GM19397 (cell line): ENCODE data around the gene CAMTA1.
"Not testable (repeated sequence)": the region's sequence is repeated elsewhere in the genome, so short reads cannot be mapped to it uniquely, and the experiment has no call there.

ENCODE experiments used
- ATAC-seq: cut with Tn5 transposase; IDR thresholded peaks from one replicate; pipeline ENCODE4 v1.9.1; 2021; ENCODE audit warnings: mild to moderate bottlenecking, moderate library complexity; ENCODE audit not compliant: unreplicated experiment

CAMTA1 gene

GRCh38 chr1:7375329-7375728 lies 590.1 kb downstream of the CAMTA1 start:
- ATAC-seq, result no peak

DNA sequence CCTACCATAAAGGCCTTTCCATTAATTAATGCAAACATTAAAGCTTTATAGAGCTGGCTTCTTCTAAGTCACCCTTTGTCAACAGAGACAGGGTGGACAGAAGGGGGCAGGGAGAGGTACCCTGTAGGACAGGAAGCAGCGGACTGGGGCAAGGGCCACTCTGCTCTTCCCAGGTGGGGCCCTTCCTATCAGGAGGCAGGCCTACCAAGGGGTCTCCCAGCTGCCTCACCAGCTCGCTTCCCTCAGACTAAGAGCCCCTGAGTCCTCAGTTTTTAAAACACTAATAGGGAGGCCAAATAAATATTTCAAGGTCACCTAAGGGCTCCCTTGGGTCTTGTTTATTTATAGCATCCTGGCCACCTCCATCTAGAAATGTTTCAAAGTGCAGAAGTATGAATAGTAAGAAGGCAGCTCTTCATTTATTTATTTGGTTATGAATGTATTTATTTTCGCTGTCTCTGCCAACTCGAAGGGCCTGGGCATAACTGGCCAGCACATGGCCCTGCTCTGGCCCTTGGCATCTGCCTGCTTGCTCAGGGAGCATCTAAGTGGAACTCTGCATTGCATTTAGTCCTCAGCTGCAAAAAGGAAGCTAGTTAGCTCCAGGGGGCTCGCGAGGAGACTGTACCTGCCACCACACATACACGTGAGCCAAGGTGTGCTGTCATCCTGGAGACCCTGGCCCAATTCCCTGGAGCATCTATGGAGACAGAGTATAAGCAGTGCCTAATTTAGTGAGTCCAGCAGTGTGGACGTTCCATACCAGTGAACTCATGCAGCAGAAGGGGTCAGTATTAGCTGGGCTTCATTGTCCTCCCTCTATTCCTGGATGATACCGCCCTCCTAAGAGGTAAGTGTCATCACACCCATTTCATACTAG lies 590.8 kb downstream of the CAMTA1 start:
- no peak for ATAC-seq

GRCh38 chr1:7376676-7377075 lies 591.4 kb downstream of the CAMTA1 start:
- ATAC-seq, result no peak

- no peak for ATAC-seq
Observed at GRCh38 chr1:7378346-7379130, 593.3 kb downstream of the CAMTA1 start.

- no peak for ATAC-seq
Observed at GRCh38 chr1:7379441-7379971, 594.3 kb downstream of the CAMTA1 start.

- ATAC-seq, result not testable (repeated sequence)
Observed at GRCh38 chr1:7380068-7380467, 594.8 kb downstream of the CAMTA1 start.

- ATAC-seq, result no peak
Observed at GRCh38 chr1:7380712-7381111, 595.5 kb downstream of the CAMTA1 start.

DNA sequence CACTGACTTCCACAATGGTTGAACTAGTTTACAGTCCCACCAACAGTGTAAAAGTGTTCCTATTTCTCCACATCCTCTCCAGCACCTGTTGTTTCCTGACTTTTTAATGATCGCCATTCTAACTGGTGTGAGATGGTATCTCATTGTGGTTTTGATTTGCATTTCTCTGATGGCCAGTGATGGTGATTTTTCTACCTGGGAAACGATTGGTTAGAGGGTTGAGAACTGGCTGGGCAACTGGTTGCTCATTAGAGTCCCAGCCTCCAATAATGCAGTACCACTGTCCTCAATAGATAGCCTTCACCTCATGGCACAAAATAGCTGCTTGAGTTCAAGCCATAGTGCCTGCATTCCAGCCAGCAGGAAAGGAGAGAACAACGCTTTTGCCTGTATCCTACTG lies 596.5 kb downstream of the CAMTA1 start:
- ATAC-seq, result not testable (repeated sequence)

DNA sequence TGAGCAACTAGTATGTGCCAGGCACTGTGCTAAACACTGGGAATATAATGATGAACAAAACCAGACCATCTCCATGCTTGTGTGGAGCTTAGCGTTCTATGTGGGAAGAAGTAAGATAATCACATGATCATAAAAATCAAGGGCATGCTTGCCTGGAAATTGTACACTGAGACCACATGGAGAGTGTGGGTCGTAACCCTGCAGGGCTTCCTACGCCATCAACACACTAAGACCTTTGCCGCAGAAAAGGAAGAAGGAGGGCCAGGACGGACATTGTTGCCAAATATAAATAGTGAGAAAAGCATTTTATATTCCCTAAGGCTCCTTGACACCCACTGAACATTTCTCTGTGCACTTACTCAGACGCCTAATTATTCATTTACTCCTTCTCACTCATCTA lies 597.7 kb downstream of the CAMTA1 start:
- ATAC-seq, result no peak

- ATAC-seq, result no peak
Observed at GRCh38 chr1:7383671-7384520, 598.6 kb downstream of the CAMTA1 start.

DNA sequence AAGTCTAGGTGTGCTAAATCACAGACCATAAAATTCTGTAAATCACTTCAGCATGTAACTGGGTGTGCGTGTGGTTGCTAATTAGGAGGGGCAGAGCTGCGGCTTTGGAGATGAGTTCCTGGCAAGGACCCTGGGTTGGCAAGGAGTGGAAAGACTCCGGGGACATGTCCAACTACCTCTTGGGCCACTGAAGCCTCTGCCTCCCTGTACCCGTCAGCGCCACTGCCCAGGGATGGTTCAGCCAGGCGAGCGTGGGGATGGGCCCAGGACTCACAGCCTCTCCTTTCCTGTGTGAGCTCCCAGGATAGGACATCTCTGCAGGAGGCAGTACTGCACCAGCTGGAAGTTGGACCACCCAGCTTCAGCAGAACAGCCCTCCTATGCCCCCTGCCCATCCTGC lies 599.4 kb downstream of the CAMTA1 start:
- no peak for ATAC-seq

GRCh38 chr1:7385471-7386225 lies 600.4 kb downstream of the CAMTA1 start:
- ATAC-seq, result no peak

DNA sequence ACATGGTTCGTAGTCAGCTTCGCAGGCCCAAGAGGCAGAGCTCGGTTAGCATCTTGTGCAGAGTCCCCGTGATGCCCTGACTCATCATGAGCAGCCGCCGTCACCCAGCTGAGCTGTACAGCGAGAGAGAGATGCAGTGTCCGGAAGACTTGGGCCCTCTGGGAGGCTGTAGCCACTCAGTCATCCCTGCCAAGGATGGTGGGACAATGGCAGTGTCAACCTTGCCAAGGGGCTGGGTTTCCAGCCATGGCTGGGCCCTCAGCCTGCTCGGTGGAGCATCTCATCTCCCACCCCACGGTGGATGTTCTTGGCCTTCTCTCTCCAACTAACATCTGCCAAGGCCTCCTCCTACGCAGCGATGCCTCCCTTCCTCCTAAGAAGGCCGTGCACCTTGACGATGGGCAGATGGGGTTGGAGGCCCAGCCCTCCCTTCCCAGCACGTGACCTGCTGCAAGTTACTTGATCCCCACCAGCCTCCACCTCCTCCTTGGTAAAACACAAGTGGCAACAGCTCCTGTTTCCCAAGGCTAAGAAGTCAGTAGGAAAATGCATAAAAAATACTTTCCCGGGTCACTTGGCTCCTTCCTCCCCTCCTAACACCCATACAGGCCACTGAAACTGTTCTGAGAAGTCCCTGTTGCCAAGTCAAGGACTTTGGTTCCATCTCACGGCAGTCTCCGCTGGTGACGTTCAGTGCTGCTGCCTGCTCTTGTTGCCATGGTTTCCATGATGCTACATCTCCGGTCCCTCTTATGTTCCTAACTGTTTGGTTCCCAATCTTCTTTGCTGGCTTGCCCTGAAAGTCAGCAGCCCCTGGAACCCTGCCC lies 601.2 kb downstream of the CAMTA1 start:
- no peak for ATAC-seq

DNA sequence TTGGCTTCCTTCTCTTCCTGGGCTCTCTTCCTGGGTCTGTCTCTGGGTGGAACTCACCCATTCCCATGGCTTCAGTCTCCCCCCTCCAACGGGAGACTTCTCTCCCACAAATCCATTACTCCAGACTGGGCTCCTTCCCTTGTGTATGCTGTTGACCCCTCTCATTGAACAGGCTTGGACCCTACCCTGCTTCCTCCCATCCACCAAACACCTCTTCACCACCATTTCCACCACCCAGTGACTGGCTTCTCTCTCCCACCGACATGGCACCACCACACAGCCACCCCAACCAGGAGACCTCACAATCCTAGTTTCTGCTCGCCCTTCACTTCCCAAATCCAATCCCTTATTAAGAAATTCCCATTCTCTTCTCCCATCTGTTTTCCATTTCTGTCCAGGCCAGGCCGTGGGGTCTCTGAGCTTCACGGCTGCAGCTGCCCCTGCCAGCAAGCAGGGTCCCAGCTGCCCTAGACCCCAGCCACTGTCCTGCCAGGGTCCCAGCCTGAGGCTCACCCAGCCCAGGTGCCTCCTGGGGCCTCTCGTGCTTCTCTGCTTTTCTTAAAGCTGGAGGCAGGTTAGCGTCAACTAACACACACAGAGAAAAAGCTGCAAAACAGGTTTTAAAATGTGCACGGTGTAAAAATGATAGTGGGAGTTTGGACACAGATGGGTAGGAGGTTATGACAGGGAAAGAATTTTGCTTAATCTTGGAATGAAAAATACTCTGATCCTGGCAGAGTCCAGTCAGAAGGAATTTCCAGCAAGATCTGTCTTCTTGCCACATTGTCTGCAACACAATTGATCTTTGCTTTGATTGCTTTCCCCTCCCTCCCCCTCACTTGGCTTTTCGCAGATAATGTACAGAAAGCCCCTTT lies 602.0 kb downstream of the CAMTA1 start:
- ATAC-seq, result no peak

GRCh38 chr1:7388141-7388487 lies 602.9 kb downstream of the CAMTA1 start:
- ATAC-seq, result no peak

DNA sequence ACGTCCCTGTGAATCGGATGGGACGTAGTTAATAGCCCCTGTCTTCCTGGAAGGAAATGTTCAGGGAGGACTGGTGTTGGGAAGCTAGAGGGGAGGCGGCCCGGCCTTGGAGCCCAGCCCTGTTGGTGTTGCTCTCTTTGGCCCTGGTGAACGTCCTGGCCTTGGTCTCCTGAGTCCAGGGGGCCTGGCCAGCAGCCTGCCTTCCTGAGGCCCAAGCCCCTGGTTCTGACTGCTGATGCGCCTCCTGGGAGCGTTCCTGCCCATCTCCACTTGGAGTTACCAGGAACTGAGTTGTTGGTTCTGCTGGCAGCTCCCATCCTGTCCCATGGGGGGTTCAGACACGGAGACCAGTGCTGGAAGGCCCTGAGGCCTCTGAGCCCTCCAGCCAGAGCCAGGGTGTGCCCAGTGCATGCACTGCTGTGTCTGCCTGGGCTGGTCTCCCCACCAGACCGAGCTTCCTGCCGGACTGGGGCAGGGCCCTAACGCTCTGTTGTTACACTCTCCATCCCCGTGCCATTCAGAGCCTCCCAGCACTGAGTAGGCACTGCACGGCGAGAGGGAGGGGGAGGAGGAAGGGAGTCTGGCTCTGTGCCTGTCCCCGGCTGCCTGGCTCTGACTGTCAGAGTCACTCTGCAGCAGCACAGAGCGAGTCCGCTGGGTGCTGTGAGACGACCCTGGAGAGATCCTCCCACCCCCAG lies 603.4 kb downstream of the CAMTA1 start:
- ATAC-seq, result no peak

GRCh38 chr1:7389201-7389905 lies 604.1 kb downstream of the CAMTA1 start:
- ATAC-seq, result no peak
